ENCODE data around the gene NUFIP1. TPM values are rescaled to one million over a fixed set of nuclear protein-coding genes. Genes with fewer than 3 reads are reported as not detected.
A peak's percentile ranks its signal among the peaks of the same experiment; 100 is the strongest.

Gene NUFIP1
- total and polyA plus RNA-seq, 4 donors, result 0.92 to 2.0 (median 1.7) TPM

GRCh38 chr13:44918326-44919103 is 70.8 kb downstream of the NUFIP1 start:
- no peaks in the 10 kb centered on the region for H3K36me3 ChIP-seq (ENCODE audit: control insufficient read depth in 4 of 4, insufficient read depth in 3 of 4, low read depth in 1 of 4, low read length in 3 of 4)
- H3K27ac ChIP-seq (ENCODE audit: low read depth in 1 of 2, low read length in 2 of 2), result peak overlapping the region; percentile 95 to 99
- peak; percentile 82 for DNase-seq (ENCODE audit: low spot score)
- peaks cover 0 to 4% (median 2%) of the 10 kb centered on the region in 4 donors for H3K4me1 ChIP-seq (ENCODE audit: control insufficient read depth in 4 of 4, insufficient read depth in 4 of 4, low read length in 3 of 4)
- WGBS, result 13% methylated on average over 26 of the region's 26 CpGs
- TF ChIP-seq ATF3 (IDR thresholded peaks at IDR 0.05) (no peak), REST (IDR thresholded peaks at IDR 0.05) (peak; percentile 79), SP1 (IDR thresholded peaks at IDR 0.05) (peak; percentile 67), NR2F2 (IDR thresholded peaks at IDR 0.05) (no peak), HNF4A (conservative IDR thresholded peaks at IDR 0.05) (peak in 1 of 2 donors; percentile 6), JUND (IDR thresholded peaks at IDR 0.05) (peak; percentile 94 to 98), MAX (IDR thresholded peaks at IDR 0.05) (peak; percentile 49), GABPA (IDR thresholded peaks at IDR 0.05 in 1 of 2, conservative IDR thresholded peaks at IDR 0.05 in 1 of 2) (no peak), EGR1 (IDR thresholded peaks at IDR 0.05; ENCODE audit: low read depth in 2 of 2) (no peak), RXRA (IDR thresholded peaks at IDR 0.05) (peak in 1 of 2 donors; percentile 4), CTCF (IDR thresholded peaks at IDR 0.05; ENCODE audit: low read depth, low read length, missing input control) (peak; percentile 84), FOXA2 (IDR thresholded peaks at IDR 0.05) (peak; percentile 2), HNF4G (IDR thresholded peaks at IDR 0.05) (no peak), YY1 (IDR thresholded peaks at IDR 0.05) (peak; percentile 92), ZBTB33 (IDR thresholded peaks at IDR 0.05) (no peak), RAD21 (IDR thresholded peaks at IDR 0.05) (peak; percentile 64 to 75)
- peak overlapping the region; percentile 31 to 98 for H3K9ac ChIP-seq (ENCODE audit: low read depth in 1 of 2, low read length in 2 of 2)
- H3K4me3 ChIP-seq (ENCODE audit: low read depth in 1 of 3, low read length in 3 of 3), result peak overlapping the region; percentile 42 to 74 (median 50)
- H3K27me3 ChIP-seq (ENCODE audit: control insufficient read depth in 4 of 4, insufficient read depth in 4 of 4, low read length in 3 of 4), result no peaks in the 10 kb centered on the region
- H3K9me3 ChIP-seq (ENCODE audit: control insufficient read depth in 4 of 4, low read length in 3 of 4), result no peaks in the 10 kb centered on the region
